ENCODE measurements around the gene SLC2A4. TPM values are rescaled to one million over a fixed set of nuclear protein-coding genes. Genes with fewer than 3 reads are reported as not detected.

The SLC2A4 gene
- total RNA-seq = under 1 TPM; 0.11 to 0.34 TPM

- ChIA-PET CTCF (interaction anchor here (0.7 to 4.7 kb wide), 10 partner anchors 8 to 236 kb away, joined by 3 to 50 read pairs (median 4); no protein-coding TSS in a partner anchor), POLR2A (interaction anchor here (0.8 kb wide), 1 partner anchor 41 kb away, joined by 4 read pairs; no protein-coding TSS in a partner anchor)
Measured at GRCh38 chr17:7281074-7281952, at the start of gene SLC2A4. Gene SLC2A4, plus strand, starts transcription at chr17:7281718. Its CDS starts 217 bp downstream, at chr17:7281935.

GRCh38 chr17:7232114-7232513, 49.4 kb upstream of the SLC2A4 start:
- POLR2A ChIA-PET = interaction anchor here (1.1 kb wide), 1 partner anchor 11 kb away, joined by 3 read pairs; no protein-coding TSS in a partner anchor
- CTCF ChIA-PET = interaction anchor here (0.8 to 1.5 kb wide), 2 partner anchors 12 to 186 kb away, joined by 3 to 7 read pairs; partner anchors contain the start of gene ACADVL

- ChIA-PET POLR2A (interaction anchor here (1.1 to 1.7 kb wide), 3 partner anchors 11 to 14 kb away, joined by 4 to 11 read pairs (median 5); partner anchors contain the start of genes ACADVL and DLG4), CTCF (interaction anchor here (0.6 to 1.6 kb wide), 4 partner anchors 13 to 63 kb away, joined by 4 to 7 read pairs (median 4); partner anchors contain the start of gene ACADVL)
Measured at GRCh38 chr17:7233701-7234082, 47.8 kb upstream of the SLC2A4 start.

GRCh38 chr17:7234083-7234951, 47.2 kb upstream of the SLC2A4 start, which contains the start of gene DVL2:
Gene DVL2, minus strand, starts transcription at chr17:7234517. Its CDS starts 255 bp downstream, at chr17:7234262.
- ChIA-PET POLR2A (interaction anchor here (1.1 to 1.7 kb wide), 3 partner anchors 12 to 15 kb away, joined by 4 to 11 read pairs (median 5); partner anchors contain the start of genes ACADVL and DLG4), CTCF (interaction anchor here (0.6 to 1.6 kb wide), 5 partner anchors 9 to 94 kb away, joined by 3 to 7 read pairs (median 4); partner anchors contain the start of gene ACADVL)

GRCh38 chr17:7235693-7236665, 45.5 kb upstream of the SLC2A4 start:
- ChIA-PET POLR2A (interaction anchor here (4.2 kb wide), 1 partner anchor 17 kb away, joined by 19 read pairs; the partner anchor contains the start of genes ACADVL and DLG4), CTCF (interaction anchor here (0.5 to 1.5 kb wide), 3 partner anchors 16 to 92 kb away, joined by 3 to 4 read pairs (median 3); no protein-coding TSS in a partner anchor)

- ChIA-PET POLR2A (interaction anchor here (4.2 kb wide), 1 partner anchor 17 kb away, joined by 19 read pairs; the partner anchor contains the start of genes ACADVL and DLG4), CTCF (interaction anchor here (0.9 kb wide), 1 partner anchor 17 kb away, joined by 3 read pairs; no protein-coding TSS in a partner anchor)
Measured at GRCh38 chr17:7236808-7237207, 44.7 kb upstream of the SLC2A4 start.

GRCh38 chr17:7237266-7237760, 44.2 kb upstream of the SLC2A4 start:
- POLR2A ChIA-PET = interaction anchor here (0.5 to 4.2 kb wide), 4 partner anchors 14 to 23 kb away, joined by 3 to 19 read pairs (median 6); partner anchors contain the start of genes ACADVL, CTDNEP1, DLG4 and ELP5

GRCh38 chr17:7237761-7238419, 43.6 kb upstream of the SLC2A4 start:
- ChIA-PET POLR2A (interaction anchor here (0.5 to 4.2 kb wide), 8 partner anchors 11 to 99 kb away, joined by 3 to 19 read pairs (median 3); partner anchors contain the start of genes ACADVL, ACAP1, CTDNEP1 and DLG4), CTCF (interaction anchor here (0.7 to 1.8 kb wide), 2 partner anchors 17 to 25 kb away, joined by 3 to 5 read pairs; no protein-coding TSS in a partner anchor)

More at GRCh38 chr17:7237266-7237760, 44.2 kb upstream of the SLC2A4 start:
- CTCF ChIA-PET = interaction anchor here (0.9 kb wide), 1 partner anchor 17 kb away, joined by 3 read pairs; no protein-coding TSS in a partner anchor

- ChIA-PET CTCF (interaction anchor here (0.7 to 1.8 kb wide), 2 partner anchors 18 to 25 kb away, joined by 3 to 5 read pairs; no protein-coding TSS in a partner anchor), POLR2A (interaction anchor here (0.6 to 4.2 kb wide), 8 partner anchors 10 to 342 kb away, joined by 3 to 19 read pairs (median 3); partner anchors contain the start of genes ACADVL, ACAP1, CTDNEP1 and DLG4)
Measured at GRCh38 chr17:7238420-7239090, 43.0 kb upstream of the SLC2A4 start.

GRCh38 chr17:7239091-7240027, 42.2 kb upstream of the SLC2A4 start, which contains the start of gene PHF23:
Gene PHF23, minus strand, starts transcription at chr17:7239457. Its CDS starts 178 bp downstream, at chr17:7239279.
- ChIA-PET CTCF (interaction anchor here (1.0 to 3.0 kb wide), 4 partner anchors 11 to 57 kb away, joined by 4 to 17 read pairs (median 6); partner anchors contain the start of genes ACADVL, CTDNEP1, DLG4 and ELP5), POLR2A (interaction anchor here (0.9 to 4.2 kb wide), 5 partner anchors 12 to 341 kb away, joined by 3 to 19 read pairs (median 4); partner anchors contain the start of genes ACADVL, CTDNEP1, DLG4 and ELP5)

- ChIA-PET CTCF (interaction anchor here (1.3 to 3.0 kb wide), 3 partner anchors 10 to 56 kb away, joined by 3 to 17 read pairs (median 7); partner anchors contain the start of genes CTDNEP1 and ELP5), POLR2A (interaction anchor here (0.9 kb wide), 1 partner anchor 41 kb away, joined by 4 read pairs; the partner anchor contains the start of gene SLC2A4)
Measured at GRCh38 chr17:7240375-7240774, 41.1 kb upstream of the SLC2A4 start.

- ChIA-PET POLR2A (interaction anchor here (0.6 to 1.1 kb wide), 3 partner anchors 20 to 612 kb away, joined by 3 to 7 read pairs (median 6); no protein-coding TSS in a partner anchor), CTCF (interaction anchor here (1.3 to 3.0 kb wide), 3 partner anchors 9 to 55 kb away, joined by 3 to 17 read pairs (median 7); partner anchors contain the start of genes CTDNEP1 and ELP5)
Measured at GRCh38 chr17:7241090-7241733, 40.3 kb upstream of the SLC2A4 start.

Measured in activated CD8-positive, alpha-beta memory T cell treated with anti-CD3 and anti-CD28 coated beads for 36 hours (primary cell).